ENCODE measurements around the gene PPP2R2B. TPM values are rescaled to one million over a fixed set of nuclear protein-coding genes. Genes with fewer than 3 reads are reported as not detected.

Gene PPP2R2B
- total RNA-seq, 2 experiments from 2014 or later: 1.0 to 1.1 TPM

GRCh38 chr5:146848133-146848532 is 30.4 kb downstream of the PPP2R2B start:
- intact Hi-C loops (cut with micrococcal nuclease): no loop called here
- ChIA-PET CTCF (no interaction called here), POLR2A (no interaction called here)
- DNase-seq: no peak
- Mint-ChIP-seq H3K27me3 (no peaks in the 10 kb centered on the region), H3K36me3 (no peaks in the 10 kb centered on the region), H3K27ac (no peak overlapping the region), H3K4me1 (ENCODE audit: low read depth) (no peaks in the 10 kb centered on the region), H3K4me3 (no peak overlapping the region), H3K9me3 (peaks cover 2% of the 10 kb centered on the region)

- Mint-ChIP-seq H3K4me1 (ENCODE audit: low read depth) (no peaks in the 10 kb centered on the region), H3K27me3 (no peaks in the 10 kb centered on the region), H3K9me3 (peaks cover 13% of the 10 kb centered on the region), H3K27ac (no peak overlapping the region), H3K36me3 (no peaks in the 10 kb centered on the region), H3K4me3 (no peak overlapping the region)
- no peak for DNase-seq
- intact Hi-C loops (cut with micrococcal nuclease): no loop called here
- CTCF ChIA-PET: no interaction called here
- POLR2A ChIA-PET: no interaction called here
These were observed 38.5 kb downstream of the PPP2R2B start for GRCh38 chr5:146840016-146840415.

- Mint-ChIP-seq H3K9me3 (peaks cover 10% of the 10 kb centered on the region), H3K36me3 (no peaks in the 10 kb centered on the region), H3K27me3 (no peaks in the 10 kb centered on the region), H3K4me3 (no peak overlapping the region), H3K27ac (no peak overlapping the region), H3K4me1 (ENCODE audit: low read depth) (no peaks in the 10 kb centered on the region)
- CTCF ChIA-PET: interaction anchor here (0.7 kb wide), 1 partner anchor 512 kb away, joined by 3 read pairs; no protein-coding TSS in a partner anchor
- DNase-seq: no peak
- POLR2A ChIA-PET: no interaction called here
- intact Hi-C loops (cut with micrococcal nuclease): no loop called here
These were observed 42.2 kb downstream of the PPP2R2B start for GRCh38 chr5:146836226-146836842.

DNA sequence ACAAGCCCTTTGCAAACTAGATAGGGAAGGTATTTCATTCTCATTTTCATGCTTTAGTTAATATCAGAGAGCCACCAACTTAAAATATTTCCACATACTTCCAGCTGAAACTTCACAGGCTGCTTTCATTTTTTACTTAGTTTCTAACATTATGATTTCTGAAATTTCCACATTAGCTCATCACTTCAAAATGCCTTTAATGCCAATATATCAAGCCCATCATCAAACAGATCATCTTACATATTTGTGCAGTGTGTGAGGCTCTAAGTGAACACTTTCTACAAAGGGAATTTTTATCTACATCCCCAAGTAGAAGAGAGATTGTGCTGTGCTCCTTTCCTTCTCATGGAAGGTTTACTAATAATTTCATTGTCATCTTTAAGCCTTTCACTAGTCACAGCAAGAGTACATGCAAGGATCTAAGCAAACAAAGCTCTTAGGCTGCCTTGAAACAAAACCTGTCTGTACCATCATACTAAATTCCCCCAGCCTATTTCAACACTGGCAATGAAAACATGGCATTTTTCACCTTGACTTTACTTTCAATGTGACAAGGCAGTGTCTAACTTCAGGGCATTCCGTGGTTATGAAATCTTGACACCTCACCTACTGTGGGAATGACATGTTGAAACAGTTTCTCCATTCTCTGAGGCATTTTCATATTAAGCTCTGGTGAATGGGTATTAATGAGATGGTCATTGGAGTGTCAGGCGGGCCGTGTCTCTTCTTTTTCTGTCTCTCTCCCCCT is 45.4 kb downstream of the PPP2R2B start:
- intact Hi-C loops (cut with micrococcal nuclease): no loop called here
- CTCF ChIA-PET: no interaction called here

DNA sequence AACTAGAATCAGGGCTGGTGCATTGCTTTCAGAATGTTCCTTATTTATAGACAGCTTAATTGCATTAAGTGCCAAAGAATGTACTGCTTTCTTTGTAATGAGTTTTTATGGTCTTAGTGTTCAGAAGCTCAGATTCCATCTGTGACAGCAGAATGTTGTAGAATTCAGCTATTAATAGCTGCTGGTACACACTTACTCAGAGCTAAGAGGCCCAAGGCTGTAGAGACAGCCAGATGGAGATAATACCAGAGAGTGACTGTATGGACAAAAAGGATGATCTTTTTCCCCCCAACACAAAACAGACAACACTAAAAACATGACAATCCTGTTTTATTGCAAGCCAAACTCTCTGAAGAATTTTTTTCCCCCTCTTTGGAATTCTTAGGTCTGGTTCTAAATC is 50.2 kb downstream of the PPP2R2B start:
- Mint-ChIP-seq H3K27me3 (no peaks in the 10 kb centered on the region), H3K4me1 (ENCODE audit: low read depth) (no peaks in the 10 kb centered on the region), H3K36me3 (no peaks in the 10 kb centered on the region), H3K9me3 (no peaks in the 10 kb centered on the region), H3K27ac (no peak overlapping the region), H3K4me3 (no peak overlapping the region)
- intact Hi-C loops (cut with micrococcal nuclease): no loop called here
- ChIA-PET CTCF (interaction anchor here (0.6 kb wide), 1 partner anchor 25 kb away, joined by 7 read pairs; no protein-coding TSS in a partner anchor), POLR2A (no interaction called here)
- no peak for DNase-seq

More for the DNA sequence above, 45.4 kb downstream of the PPP2R2B start:
- H3K4me1 Mint-ChIP-seq (ENCODE audit: low read depth): no peaks in the 10 kb centered on the region
- no peaks in the 10 kb centered on the region for H3K36me3 Mint-ChIP-seq
- DNase-seq: no peak
- H3K9me3 Mint-ChIP-seq: no peaks in the 10 kb centered on the region
- POLR2A ChIA-PET: interaction anchor here (0.5 kb wide), 1 partner anchor 84 kb away, joined by 3 read pairs; no protein-coding TSS in a partner anchor
- H3K27me3 Mint-ChIP-seq: no peaks in the 10 kb centered on the region
- H3K4me3 Mint-ChIP-seq: no peak overlapping the region
- H3K27ac Mint-ChIP-seq: no peak overlapping the region

GRCh38 chr5:146827901-146828300 is 50.7 kb downstream of the PPP2R2B start:
- Mint-ChIP-seq H3K9me3 (no peaks in the 10 kb centered on the region), H3K27me3 (no peaks in the 10 kb centered on the region), H3K36me3 (no peaks in the 10 kb centered on the region), H3K27ac (no peak overlapping the region), H3K4me1 (ENCODE audit: low read depth) (no peaks in the 10 kb centered on the region), H3K4me3 (no peak overlapping the region)
- intact Hi-C loops (cut with micrococcal nuclease): no loop called here
- ChIA-PET POLR2A (no interaction called here), CTCF (interaction anchor here (0.5 to 0.6 kb wide), 2 partner anchors 25 to 28 kb away, joined by 3 to 7 read pairs; no protein-coding TSS in a partner anchor)
- DNase-seq: no peak

DNA sequence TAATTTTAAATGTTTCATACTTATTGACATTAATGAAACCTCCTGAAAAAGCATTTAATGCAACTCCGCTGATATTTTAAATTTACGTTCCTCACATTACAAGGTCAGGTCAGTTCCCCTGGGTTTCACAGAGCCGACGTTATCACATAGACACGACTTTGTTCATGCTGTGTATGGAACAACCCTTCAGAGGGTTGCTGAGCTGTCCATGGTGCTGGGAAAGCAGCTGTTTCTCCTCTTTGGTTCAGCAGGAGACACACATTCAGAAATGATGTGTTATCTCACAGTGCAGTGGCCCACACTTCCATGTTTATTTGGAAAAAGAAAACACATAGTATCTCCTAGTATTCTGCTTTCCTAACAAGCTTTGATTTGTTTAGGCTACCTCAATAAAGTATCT is 53.5 kb downstream of the PPP2R2B start:
- Mint-ChIP-seq H3K27me3 (no peaks in the 10 kb centered on the region), H3K9me3 (no peaks in the 10 kb centered on the region), H3K27ac (no peak overlapping the region), H3K4me1 (ENCODE audit: low read depth) (no peaks in the 10 kb centered on the region), H3K4me3 (no peak overlapping the region), H3K36me3 (no peaks in the 10 kb centered on the region)
- POLR2A ChIA-PET: no interaction called here
- intact Hi-C loops (cut with micrococcal nuclease): no loop called here
- DNase-seq: peak; percentile 27
- CTCF ChIA-PET: no interaction called here

DNA sequence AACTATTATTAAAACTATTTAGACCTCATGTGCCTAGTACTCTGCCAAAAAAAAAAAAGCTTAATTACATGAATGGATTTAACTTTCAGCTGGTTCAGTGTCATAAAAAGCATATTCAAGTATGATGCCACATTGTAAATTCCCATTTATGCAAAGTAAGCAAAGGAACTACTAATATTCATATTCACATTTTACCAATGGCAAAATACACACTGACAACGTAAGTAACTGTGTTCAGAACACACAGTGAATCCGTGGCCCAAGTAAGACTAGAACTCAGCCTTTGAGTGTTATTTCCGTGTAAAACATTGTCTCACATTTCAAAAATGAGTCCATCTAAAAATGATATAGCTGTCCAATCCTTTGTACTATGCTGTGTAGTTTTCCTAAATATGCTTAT is 56.8 kb downstream of the PPP2R2B start:
- ChIA-PET CTCF (no interaction called here), POLR2A (no interaction called here)
- intact Hi-C loops (cut with micrococcal nuclease): no loop called here
- H3K27me3 Mint-ChIP-seq: no peaks in the 10 kb centered on the region
- no peaks in the 10 kb centered on the region for H3K9me3 Mint-ChIP-seq
- H3K27ac Mint-ChIP-seq: no peak overlapping the region
- DNase-seq: no peak
- no peak overlapping the region for H3K4me3 Mint-ChIP-seq
- no peaks in the 10 kb centered on the region for H3K36me3 Mint-ChIP-seq
- no peaks in the 10 kb centered on the region for H3K4me1 Mint-ChIP-seq (ENCODE audit: low read depth)

DNA sequence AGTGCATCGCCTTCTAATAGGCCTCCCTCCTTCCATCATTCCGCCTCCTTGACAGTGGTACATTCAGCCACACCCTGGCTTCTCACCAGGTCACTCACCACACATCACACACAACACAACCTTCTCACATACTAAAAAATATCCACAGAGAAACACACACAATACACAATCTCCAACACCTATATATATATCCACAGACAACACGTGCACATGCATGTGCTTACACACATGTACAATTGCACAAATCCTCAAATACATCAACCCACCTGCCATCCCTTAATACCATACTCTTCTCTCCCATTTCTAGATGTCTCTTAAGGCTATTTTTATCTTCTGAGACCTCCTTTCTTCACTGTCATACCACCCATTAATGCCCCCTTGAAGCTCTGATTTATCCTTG is 57.6 kb downstream of the PPP2R2B start:
- H3K27ac Mint-ChIP-seq: no peak overlapping the region
- H3K36me3 Mint-ChIP-seq: no peaks in the 10 kb centered on the region
- no peaks in the 10 kb centered on the region for H3K4me1 Mint-ChIP-seq (ENCODE audit: low read depth)
- H3K27me3 Mint-ChIP-seq: no peaks in the 10 kb centered on the region
- H3K9me3 Mint-ChIP-seq: no peaks in the 10 kb centered on the region
- ChIA-PET CTCF (no interaction called here), POLR2A (no interaction called here)
- no peak overlapping the region for H3K4me3 Mint-ChIP-seq
- intact Hi-C loops (cut with micrococcal nuclease): no loop called here
- no peak for DNase-seq

GRCh38 chr5:146818822-146819221 is 59.7 kb downstream of the PPP2R2B start:
- Mint-ChIP-seq H3K9me3 (no peaks in the 10 kb centered on the region), H3K4me3 (no peak overlapping the region), H3K36me3 (no peaks in the 10 kb centered on the region), H3K4me1 (ENCODE audit: low read depth) (peaks cover under 1% of the 10 kb centered on the region), H3K27ac (no peak overlapping the region), H3K27me3 (no peaks in the 10 kb centered on the region)
- DNase-seq: no peak
- intact Hi-C loops (cut with micrococcal nuclease): no loop called here
- ChIA-PET POLR2A (no interaction called here), CTCF (no interaction called here)

DNA sequence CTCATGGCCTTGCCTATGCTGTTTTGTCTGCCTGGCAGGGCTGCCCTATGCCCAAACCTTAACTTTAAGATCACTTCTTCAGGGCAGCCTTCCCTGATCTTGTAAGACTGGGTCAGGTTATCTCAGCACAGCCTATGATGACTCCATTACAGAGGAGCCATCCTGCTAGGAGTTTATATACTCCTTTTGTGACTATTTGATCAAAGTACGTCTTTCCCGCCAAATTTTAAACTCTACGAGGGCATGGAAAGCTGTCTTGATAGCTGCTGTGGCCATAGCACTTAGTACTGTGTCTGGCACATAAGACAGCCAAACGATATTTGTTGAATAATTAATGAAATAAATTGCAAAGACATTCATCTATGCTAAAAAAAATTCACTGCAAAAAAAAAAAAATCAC is 60.6 kb downstream of the PPP2R2B start:
- no peak overlapping the region for H3K27ac Mint-ChIP-seq
- CTCF ChIA-PET: no interaction called here
- no peak overlapping the region for H3K4me3 Mint-ChIP-seq
- intact Hi-C loops (cut with micrococcal nuclease): no loop called here
- H3K36me3 Mint-ChIP-seq: no peaks in the 10 kb centered on the region
- POLR2A ChIA-PET: no interaction called here
- H3K27me3 Mint-ChIP-seq: no peaks in the 10 kb centered on the region
- DNase-seq: no peak
- H3K4me1 Mint-ChIP-seq (ENCODE audit: low read depth): peaks cover 4% of the 10 kb centered on the region
- H3K9me3 Mint-ChIP-seq: no peaks in the 10 kb centered on the region

GRCh38 chr5:146816775-146817387 is 61.7 kb downstream of the PPP2R2B start:
- H3K4me1 Mint-ChIP-seq (ENCODE audit: low read depth): peaks cover 4% of the 10 kb centered on the region
- POLR2A ChIA-PET: no interaction called here

DNA sequence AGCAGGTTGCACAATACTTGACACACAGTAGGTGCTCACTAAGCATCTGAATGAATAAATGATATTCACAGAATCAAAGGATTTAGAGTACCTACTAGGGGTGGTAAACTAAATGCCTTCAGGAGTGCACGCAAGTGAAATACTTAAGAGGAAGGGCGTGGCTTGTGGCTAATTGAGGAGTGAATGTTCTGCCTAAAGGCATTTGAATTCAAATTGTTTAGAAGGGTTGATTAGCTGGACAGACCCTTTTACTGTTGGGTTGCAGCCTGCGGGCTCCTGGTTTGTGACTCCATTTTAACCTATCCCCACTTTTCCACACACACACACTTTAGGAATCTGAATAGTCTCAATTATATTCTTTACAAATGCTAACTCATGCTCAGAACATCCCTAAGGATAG is 63.1 kb downstream of the PPP2R2B start:
- peaks cover 4% of the 10 kb centered on the region for H3K4me1 Mint-ChIP-seq (ENCODE audit: low read depth)
- H3K9me3 Mint-ChIP-seq: no peaks in the 10 kb centered on the region
- ChIA-PET POLR2A (no interaction called here), CTCF (no interaction called here)
- H3K36me3 Mint-ChIP-seq: no peaks in the 10 kb centered on the region
- H3K27me3 Mint-ChIP-seq: no peaks in the 10 kb centered on the region
- intact Hi-C loops (cut with micrococcal nuclease): no loop called here
- H3K27ac Mint-ChIP-seq: no peak overlapping the region
- H3K4me3 Mint-ChIP-seq: no peak overlapping the region
- DNase-seq: no peak

More at GRCh38 chr5:146816775-146817387, 61.7 kb downstream of the PPP2R2B start:
- DNase-seq: no peak
- intact Hi-C loops (cut with micrococcal nuclease): no loop called here
- Mint-ChIP-seq H3K27ac (no peak overlapping the region), H3K36me3 (no peaks in the 10 kb centered on the region), H3K27me3 (no peaks in the 10 kb centered on the region), H3K4me3 (no peak overlapping the region), H3K9me3 (no peaks in the 10 kb centered on the region)
- CTCF ChIA-PET: no interaction called here
